Measurements from ENCODE around the gene BEAN1.

BEAN1 gene, protein sequence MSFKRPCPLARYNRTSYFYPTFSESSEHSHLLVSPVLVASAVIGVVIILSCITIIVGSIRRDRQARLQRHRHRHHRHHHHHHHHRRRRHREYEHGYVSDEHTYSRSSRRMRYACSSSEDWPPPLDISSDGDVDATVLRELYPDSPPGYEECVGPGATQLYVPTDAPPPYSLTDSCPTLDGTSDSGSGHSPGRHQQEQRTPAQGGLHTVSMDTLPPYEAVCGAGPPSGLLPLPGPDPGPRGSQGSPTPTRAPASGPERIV

DNA sequence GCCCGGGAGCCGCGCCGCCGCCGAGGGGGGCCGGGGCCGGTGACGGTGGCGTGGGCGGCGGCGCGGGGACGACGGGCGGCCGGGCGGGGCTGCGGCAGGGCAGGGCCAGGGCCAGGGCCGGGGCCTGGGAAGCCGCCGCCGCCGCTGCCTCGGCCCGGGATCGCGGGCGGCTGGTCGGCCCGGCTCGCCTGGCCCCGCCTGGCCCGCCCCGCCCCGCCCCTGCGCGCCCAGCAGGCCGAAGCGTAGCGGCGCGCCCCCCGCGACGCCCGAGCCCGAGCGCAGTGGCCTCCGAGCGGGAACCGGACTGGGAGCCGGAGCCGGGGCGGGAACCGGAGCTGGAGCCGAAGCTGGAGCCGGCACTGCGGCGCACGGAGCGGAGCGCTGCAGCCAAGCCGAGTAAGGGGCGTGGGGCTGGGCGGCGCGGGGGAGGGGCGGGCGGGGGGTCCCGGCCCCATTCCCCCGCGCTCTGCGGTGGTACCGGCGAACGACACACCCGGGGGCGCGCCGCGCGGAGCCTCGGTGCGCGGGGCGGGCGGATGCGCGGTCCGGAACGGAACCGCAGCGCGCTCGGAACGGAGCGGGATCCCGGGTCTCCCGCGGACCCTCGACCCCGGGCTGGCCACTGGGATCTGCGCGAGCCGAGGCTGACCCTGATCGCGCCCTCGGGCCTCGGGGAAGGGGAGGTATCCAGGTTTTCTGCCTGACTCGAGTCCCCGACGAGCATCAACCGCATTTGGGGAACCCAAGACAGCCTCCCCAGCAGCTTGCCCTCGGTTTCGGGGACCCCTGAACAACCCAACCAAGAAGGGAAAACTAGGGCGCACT, at the start of gene BEAN1:
Gene BEAN1, plus strand, starts transcription at position 260 of the 825 bp plus-strand sequence. CDS start 10,382 bp downstream, outside the sequence.
- TF ChIP-seq, protein P1, sequence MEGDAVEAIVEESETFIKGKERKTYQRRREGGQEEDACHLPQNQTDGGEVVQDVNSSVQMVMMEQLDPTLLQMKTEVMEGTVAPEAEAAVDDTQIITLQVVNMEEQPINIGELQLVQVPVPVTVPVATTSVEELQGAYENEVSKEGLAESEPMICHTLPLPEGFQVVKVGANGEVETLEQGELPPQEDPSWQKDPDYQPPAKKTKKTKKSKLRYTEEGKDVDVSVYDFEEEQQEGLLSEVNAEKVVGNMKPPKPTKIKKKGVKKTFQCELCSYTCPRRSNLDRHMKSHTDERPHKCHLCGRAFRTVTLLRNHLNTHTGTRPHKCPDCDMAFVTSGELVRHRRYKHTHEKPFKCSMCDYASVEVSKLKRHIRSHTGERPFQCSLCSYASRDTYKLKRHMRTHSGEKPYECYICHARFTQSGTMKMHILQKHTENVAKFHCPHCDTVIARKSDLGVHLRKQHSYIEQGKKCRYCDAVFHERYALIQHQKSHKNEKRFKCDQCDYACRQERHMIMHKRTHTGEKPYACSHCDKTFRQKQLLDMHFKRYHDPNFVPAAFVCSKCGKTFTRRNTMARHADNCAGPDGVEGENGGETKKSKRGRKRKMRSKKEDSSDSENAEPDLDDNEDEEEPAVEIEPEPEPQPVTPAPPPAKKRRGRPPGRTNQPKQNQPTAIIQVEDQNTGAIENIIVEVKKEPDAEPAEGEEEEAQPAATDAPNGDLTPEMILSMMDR (conservative IDR thresholded peaks at IDR 0.05): no peak
- peak within 1 kb of the TSS; percentile 32; the same call in 1 of the 2 replicates for H3K27ac ChIP-seq

- H3K27ac ChIP-seq: no peak overlapping the region
Observed at GRCh38 chr16:66377324-66377723, 49.8 kb upstream of the BEAN1 start.

DNA sequence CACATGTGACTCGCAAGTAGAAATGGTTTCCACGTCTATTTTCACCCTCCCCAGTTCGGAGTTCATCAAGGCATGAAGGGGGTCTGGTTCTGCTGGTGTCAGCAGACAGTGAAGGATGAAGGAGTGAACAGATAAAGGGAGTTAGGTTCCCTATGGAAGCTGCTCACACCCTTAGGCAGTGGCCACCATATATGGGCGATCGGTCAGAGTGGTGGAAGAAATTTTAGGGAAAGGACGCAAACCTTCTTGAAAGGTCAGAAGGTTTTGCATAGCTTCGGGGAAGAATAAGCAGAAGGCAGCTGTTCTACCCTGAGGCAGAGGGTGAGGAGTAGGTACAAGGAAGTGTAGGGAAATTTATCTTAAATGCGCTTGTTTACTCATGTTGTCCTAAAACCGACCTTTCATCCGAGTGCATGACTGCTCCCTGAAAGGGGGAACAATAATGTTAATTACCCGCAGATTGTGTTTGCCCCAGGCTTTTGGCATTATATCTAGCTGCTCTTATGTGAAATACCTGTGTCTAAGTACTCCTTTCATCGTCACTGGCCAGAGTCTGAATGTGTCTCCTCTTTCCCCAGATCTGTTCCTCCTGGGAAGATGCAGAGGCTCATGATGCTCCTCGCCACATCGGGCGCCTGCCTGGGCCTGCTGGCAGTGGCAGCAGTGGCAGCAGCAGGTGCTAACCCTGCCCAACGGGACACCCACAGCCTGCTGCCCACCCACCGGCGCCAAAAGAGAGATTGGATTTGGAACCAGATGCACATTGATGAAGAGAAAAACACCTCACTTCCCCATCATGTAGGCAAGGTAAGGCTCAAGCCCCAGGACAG, 48.1 kb upstream of the BEAN1 start:
- TF ChIP-seq, protein P1 (conservative IDR thresholded peaks at IDR 0.05): no peak
- H3K27ac ChIP-seq: no peak overlapping the region

More at GRCh38 chr16:66377324-66377723, 49.8 kb upstream of the BEAN1 start:
- TF ChIP-seq, protein P1 (conservative IDR thresholded peaks at IDR 0.05): no peak

- H3K27ac ChIP-seq: no peak overlapping the region
- TF ChIP-seq, protein P1 (conservative IDR thresholded peaks at IDR 0.05): no peak
Observed at GRCh38 chr16:66379571-66379941, 47.5 kb upstream of the BEAN1 start.

GRCh38 chr16:66380421-66380820, 46.7 kb upstream of the BEAN1 start:
- no peak overlapping the region for H3K27ac ChIP-seq
- TF ChIP-seq, protein P1 (conservative IDR thresholded peaks at IDR 0.05): no peak

- TF ChIP-seq, protein P1 (conservative IDR thresholded peaks at IDR 0.05): no peak
- no peak overlapping the region for H3K27ac ChIP-seq
Observed at GRCh38 chr16:66381585-66382170, 45.4 kb upstream of the BEAN1 start.
